ENCODE data around the gene PLXNA1.

PLXNA1 gene

GRCh38 chr3:126954141-126954842 is 28.6 kb upstream of the PLXNA1 start:
- DNase-seq, result peak; percentile 59

- no peak for DNase-seq
Measured at GRCh38 chr3:126955004-126955790, 27.7 kb upstream of the PLXNA1 start.

- DNase-seq, result no peak
Measured at GRCh38 chr3:126956361-126956760, 26.6 kb upstream of the PLXNA1 start.

- no peak for DNase-seq
Measured at GRCh38 chr3:126956866-126957650, 25.9 kb upstream of the PLXNA1 start.

- no peak for DNase-seq
Measured at GRCh38 chr3:126957776-126958637, 24.9 kb upstream of the PLXNA1 start.

GRCh38 chr3:126958638-126959085 is 24.3 kb upstream of the PLXNA1 start:
- no peak for DNase-seq

- DNase-seq, result no peak
Measured at GRCh38 chr3:126959136-126959920, 23.6 kb upstream of the PLXNA1 start.

GRCh38 chr3:126959921-126960603 is 22.9 kb upstream of the PLXNA1 start:
- DNase-seq, result no peak

GRCh38 chr3:126960604-126960995 is 22.3 kb upstream of the PLXNA1 start:
- DNase-seq, result no peak

GRCh38 chr3:126961191-126961790 is 21.6 kb upstream of the PLXNA1 start:
- DNase-seq, result peak; percentile 68

GRCh38 chr3:126961791-126962461 is 21.0 kb upstream of the PLXNA1 start:
- DNase-seq, result no peak

GRCh38 chr3:126962756-126963155 is 20.2 kb upstream of the PLXNA1 start:
- no peak for DNase-seq

GRCh38 chr3:126963261-126964190 is 19.4 kb upstream of the PLXNA1 start:
- no peak for DNase-seq

GRCh38 chr3:126964261-126964660 is 18.7 kb upstream of the PLXNA1 start:
- DNase-seq, result no peak

GRCh38 chr3:126964950-126965349 is 18.0 kb upstream of the PLXNA1 start:
- no peak for DNase-seq

- DNase-seq, result no peak
Measured at GRCh38 chr3:126965526-126966080, 17.3 kb upstream of the PLXNA1 start.

GRCh38 chr3:126967386-126967785 is 15.5 kb upstream of the PLXNA1 start:
- no peak for DNase-seq
